GM12873 (cell line): ENCODE measurements around the gene SEC14L1.

Experiments used
- TF ChIP-seq, protein P1 (sequence below): IDR thresholded peaks from 2 replicates; pipeline ENCODE4 v1.5.1; 2012; ENCODE audit warnings: low read depth, mild to moderate bottlenecking, moderate library complexity, low read length, control low read depth; ENCODE audit not compliant: insufficient read depth; ENCODE audit errors: missing control alignments

The SEC14L1 gene

DNA sequence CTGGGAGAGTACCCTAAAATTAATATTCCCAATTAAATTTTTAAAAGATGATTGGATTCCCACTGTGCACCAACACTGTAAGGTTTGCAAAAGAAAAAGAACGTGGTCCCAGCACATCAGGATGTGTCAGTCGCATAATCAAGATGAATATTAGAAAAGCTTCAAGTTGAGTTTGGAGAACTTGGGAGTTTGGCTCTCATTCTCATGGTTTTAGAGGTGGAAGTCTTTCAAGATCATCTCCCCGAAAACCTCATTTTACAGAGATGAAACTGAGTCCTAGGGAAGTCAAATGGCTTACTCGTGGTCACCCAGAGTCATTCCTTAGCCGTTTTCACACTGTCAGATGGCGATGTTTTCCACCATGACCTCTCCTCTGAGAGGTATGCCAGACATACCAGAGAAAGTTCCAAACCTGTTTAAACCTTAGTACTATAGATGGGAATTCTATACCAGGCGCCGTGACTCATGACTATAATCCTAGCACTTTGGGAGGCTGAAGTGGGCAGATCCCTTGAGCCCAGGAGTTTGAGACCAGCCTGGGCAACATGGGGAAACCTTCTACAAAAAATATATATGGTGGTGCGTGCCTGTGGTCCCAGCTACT is 1.2 kb downstream of the SEC14L1 start:
- TF ChIP-seq, protein P1, sequence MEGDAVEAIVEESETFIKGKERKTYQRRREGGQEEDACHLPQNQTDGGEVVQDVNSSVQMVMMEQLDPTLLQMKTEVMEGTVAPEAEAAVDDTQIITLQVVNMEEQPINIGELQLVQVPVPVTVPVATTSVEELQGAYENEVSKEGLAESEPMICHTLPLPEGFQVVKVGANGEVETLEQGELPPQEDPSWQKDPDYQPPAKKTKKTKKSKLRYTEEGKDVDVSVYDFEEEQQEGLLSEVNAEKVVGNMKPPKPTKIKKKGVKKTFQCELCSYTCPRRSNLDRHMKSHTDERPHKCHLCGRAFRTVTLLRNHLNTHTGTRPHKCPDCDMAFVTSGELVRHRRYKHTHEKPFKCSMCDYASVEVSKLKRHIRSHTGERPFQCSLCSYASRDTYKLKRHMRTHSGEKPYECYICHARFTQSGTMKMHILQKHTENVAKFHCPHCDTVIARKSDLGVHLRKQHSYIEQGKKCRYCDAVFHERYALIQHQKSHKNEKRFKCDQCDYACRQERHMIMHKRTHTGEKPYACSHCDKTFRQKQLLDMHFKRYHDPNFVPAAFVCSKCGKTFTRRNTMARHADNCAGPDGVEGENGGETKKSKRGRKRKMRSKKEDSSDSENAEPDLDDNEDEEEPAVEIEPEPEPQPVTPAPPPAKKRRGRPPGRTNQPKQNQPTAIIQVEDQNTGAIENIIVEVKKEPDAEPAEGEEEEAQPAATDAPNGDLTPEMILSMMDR: no peak

- TF ChIP-seq, protein P1: no peak
Measured at GRCh38 chr17:77142689-77143088, 1.9 kb downstream of the SEC14L1 start.

- TF ChIP-seq, protein P1: no peak
Measured at GRCh38 chr17:77143306-77143705, 2.5 kb downstream of the SEC14L1 start.

DNA sequence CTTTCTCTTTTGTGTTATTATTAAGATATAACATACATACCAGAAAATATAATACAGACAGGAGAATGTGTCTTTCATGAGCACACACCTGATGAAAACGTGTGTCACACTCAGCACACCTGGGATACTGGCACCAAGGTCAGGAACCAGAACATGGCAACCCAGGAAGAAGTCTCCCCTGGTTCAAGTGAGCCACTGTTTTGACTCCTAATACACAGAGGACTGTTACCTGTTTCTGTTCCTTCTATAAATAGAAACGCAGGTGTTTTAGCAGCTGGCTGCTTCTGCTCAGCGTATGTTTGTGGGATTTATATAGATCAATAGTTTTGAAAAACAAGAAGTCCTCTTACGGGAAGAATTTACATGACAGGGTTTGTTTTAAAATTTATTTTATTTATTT is 3.5 kb downstream of the SEC14L1 start:
- TF ChIP-seq, protein P1: no peak

DNA sequence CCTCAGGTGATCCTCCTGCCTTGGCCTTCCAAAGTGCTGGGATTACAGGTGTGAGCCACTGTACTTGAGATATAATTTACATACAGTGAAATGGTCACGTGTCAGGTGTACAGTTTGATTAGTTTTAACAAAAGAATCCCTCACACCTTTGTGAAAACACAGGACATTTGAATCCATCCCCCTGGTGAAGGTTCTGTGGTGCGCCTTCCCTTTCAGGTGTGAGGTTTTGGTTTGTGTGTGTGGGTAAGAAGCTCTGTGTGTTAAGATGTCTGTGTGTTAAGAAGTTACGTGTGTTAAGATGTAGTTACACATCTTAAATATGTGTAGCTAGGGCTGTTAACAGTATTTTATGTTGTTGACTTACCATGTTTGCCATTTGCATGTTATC is 4.4 kb downstream of the SEC14L1 start:
- TF ChIP-seq, protein P1: no peak

DNA sequence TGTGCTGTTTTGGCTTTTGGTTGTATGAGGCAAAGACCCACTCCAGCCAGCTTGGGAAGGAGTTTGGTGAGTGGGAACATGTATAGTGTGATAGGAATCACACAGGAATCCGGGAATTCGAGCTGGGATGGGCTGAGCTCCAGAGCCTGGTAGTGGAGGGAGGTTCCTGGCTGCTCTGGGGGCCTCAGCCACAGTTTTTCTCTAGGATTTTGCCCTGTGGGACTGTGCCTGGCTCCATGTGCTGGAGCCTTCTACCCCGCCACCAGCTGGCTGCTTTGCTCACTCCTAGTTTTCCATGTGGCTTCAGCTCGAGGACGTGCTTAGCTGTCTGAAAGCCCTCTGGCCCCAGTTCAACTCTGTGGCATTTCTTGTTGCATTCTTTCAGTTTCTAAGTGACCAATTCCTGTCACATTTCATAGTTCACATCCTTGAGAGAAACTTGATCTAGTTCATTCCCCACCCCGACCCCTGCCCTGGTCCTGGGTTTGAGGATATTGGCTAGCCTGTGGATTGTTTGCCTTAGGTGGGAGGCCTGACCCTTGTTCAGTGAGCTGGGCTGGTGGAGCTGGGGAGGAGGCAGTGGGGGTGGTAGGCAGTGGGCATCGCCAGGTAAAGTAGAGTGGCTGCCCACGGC is 5.0 kb downstream of the SEC14L1 start:
- TF ChIP-seq, protein P1: peak; percentile 11

- TF ChIP-seq, protein P1: no peak
Measured at GRCh38 chr17:77146246-77146632, 5.5 kb downstream of the SEC14L1 start.
